Ecto neural progenitor cell (in vitro differentiated cells): ENCODE results near the gene BIN1.

Experiments
- DNase-seq: peaks from one replicate; pipeline ENCODE4 v3.0.0-alpha.2; 2018; ENCODE audit warnings: low spot score

Gene BIN1

GRCh38 chr2:127024769-127025358, 82.1 kb downstream of the BIN1 start:
- DNase-seq = peak; percentile 82

- DNase-seq = peak; percentile 21
These were observed 83.5 kb downstream of the BIN1 start for GRCh38 chr2:127023504-127023903.

DNA sequence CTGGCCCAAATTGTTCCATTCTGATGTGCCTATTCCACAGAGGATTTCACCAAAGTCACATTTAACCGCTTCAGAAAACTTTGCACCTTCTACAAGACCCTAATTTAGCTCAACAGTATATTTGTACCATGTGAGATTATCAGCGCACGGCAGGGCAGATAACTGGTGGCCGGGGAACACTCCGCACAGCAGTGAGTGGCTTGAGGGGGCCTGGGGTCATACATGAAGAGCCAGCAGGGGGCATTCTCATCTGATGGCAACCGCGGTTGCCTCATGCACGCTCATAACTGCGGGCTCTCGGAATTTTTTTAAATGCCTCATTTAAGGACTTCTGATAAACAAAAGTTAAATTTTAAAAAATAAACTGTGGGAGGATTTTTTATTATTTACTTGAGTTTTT, 84.1 kb downstream of the BIN1 start:
- peak; percentile 28 for DNase-seq

DNA sequence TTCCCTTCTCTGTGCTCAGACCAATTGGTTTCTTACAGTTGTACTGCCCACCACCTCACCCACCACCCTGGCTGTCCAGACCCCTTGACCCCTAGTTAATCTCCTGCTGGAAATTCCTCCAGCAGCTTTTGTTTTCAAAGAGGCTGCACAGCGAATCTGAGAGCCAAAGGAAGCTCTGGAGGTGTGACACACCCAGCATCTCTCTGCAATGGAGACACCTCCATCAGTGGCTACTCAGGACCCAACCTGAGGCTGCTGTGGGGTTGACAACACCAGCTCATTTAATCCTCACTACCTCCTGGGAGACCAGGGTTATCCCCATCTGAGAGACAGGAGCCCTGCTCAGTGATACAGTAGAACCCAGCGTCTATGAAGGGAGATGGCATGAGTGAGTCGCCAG, 86.4 kb downstream of the BIN1 start:
- peak; percentile 44 for DNase-seq

DNA sequence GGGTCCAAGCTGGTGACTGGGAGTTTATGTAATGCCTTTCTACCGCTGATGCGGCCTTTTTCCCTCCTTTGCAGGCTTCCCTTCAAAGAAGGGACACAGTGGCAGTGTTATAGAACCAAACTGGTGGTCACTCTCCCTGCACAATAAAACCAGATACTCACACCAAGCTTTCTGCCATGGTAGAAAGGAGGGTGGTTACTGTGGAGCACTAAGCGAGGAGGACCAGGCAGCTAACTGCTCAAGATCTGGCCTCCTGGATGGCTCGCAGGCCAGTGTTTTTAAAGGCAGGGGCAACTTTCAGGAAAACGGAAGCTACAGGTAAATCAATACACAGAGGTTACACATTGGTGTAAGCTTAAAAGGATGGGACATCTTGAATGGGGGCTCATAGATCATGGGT, 89.4 kb downstream of the BIN1 start:
- DNase-seq = no peak

DNA sequence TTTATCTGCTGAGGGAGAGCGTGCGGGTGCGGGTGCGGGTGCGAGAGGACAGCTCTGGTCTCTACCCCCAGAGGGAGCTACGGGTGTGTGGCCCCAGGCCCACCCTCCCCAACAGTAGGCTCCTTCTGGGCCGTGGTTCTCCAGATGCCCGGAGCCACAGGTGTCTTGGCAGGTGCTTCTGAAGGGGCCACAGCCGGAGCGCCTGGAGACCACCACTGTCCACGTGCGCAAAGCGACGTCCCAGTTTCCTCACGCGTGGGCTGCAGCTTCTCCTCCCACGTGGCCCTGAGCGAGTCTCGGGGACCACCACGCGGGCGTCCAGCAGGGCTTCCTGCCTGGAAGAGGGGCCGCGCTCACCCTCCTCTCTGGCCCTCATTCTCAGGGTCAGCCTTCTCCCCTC, 90.6 kb downstream of the BIN1 start:
- DNase-seq = no peak

DNA sequence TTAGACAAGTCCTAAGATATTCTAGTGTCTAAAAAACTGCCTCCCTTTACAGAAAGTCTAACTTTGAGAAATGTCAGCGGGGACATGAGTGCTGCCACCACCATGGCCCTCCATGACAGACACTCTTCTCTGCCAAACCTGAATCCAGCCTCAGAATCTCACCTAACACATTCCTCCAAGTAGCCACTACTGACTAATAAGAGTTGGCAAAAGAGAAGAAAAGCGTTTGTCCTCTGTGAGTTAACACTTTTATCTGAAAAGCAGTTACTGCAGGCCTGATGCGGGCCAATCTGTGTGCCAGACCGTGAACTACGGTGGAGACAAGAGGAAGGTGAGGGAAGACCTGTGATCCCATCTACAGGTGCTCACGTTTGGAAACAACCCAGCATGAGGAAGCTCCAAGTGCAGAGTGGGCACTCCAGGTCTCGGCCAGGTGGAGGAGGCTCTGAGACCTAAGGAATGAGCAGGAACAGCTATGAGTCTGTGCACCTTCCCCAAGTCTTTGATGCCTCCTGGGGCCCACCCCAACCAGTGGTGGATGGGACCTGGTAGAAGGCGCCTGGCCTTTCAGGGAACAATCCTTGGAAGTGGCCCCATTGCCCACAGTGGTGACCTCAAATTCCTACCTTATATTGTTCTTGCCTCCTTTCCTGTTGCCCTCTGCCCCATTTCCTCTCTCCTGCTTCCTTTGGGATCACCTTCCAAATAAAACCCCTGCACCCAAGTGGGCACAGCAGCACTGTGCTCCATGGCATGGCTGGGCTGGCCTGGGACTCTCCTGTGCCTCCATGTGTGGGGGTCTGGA, 91.6 kb downstream of the BIN1 start:
- no peak for DNase-seq

DNA sequence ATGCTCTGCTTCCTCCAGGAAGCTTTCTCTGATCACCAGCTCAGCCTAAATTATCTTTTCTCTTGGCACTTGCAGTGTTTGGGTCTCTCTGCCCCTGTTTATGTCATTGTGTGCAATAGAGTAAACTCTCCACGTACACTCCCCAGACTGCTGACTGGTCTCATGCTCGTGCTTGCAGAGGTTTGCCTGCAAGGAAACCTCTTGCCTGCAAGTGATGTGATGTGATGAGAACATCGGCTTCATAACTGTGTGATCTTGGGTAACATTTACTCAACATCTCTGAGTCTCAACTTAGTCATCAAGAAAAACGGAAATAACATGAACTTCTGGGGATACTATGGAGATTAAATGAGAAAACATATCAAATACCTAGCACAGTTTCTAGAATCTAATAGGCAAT, 92.3 kb downstream of the BIN1 start:
- no peak for DNase-seq

- DNase-seq = no peak
These were observed 92.7 kb downstream of the BIN1 start for GRCh38 chr2:127014224-127014623.

DNA sequence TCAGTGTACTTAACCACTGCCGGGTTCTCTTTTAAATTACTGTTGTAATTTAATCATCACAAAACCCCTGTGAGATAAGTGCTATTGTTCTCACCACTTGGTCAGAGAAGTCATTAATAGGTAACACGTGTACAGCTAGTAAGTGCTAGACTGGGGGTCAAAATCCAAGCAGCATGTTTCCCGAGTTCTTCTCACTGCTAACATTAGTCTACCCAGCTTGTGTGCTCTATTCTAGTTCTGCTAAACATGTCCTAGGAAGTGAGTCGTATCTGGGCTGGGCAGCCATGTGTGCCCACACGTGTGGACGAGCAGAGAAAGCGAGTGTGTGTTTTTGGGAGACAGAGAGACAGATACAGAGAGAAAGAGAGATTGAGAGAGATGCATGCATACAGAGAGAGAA, 94.1 kb downstream of the BIN1 start:
- no peak for DNase-seq

- no peak for DNase-seq
These were observed 94.7 kb downstream of the BIN1 start for GRCh38 chr2:127012215-127012614.

GRCh38 chr2:127011796-127012195, 95.2 kb downstream of the BIN1 start:
- DNase-seq = no peak

GRCh38 chr2:127011231-127011661, 95.7 kb downstream of the BIN1 start:
- no peak for DNase-seq

DNA sequence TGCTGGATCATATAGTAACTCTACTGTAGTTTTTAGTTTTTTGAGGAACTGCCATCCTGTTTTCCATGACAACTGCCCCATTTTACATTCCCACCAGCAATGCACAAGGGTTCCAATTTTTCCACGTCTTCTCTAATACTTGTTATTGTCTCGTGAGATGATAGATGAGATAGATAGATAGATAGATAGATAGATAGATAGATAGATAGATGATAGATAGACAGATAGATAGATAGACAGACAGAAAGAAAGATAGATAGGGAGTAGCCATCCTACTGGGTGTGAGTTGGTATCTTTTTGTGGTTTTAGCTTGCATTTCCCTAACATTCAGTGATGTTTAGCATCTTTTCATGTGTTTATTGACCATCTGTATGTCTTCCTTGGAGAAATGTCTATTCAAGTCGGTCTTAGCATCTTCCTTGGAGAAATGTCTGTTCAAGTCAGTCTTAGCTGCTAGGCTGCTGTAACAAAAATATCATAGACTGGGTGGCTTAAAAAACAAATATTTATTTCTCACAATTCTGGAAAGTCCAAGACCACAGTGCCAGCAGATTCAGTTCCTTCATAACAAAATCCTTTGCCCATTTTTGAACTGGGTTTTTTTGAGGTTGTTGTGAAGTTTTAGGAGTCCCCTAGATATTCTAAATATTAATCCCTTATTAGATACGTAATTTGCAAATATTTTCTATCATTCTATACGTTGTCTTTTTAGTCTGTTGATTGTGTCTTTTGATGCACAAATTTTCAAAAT, 98.5 kb downstream of the BIN1 start:
- no peak for DNase-seq

DNA sequence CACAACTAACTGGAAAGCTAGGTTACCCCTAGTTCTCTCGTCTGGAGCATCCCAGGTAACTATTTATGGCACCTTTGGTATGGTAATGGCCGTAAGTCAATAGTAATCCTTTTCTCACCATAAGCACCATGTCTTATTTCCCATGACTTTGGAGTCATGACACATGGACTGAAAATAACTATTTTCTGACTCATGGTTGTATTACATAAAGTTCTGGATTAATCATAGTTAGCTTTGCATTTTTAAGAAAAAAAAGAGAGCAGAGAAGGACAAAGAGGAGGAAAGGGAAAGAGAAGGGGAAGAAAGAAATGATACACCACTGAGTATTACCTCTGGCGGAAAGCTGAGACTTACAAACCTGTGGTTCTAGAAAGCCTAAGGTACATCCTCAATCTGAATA, 99.3 kb downstream of the BIN1 start:
- no peak for DNase-seq

- no peak for DNase-seq
These were observed 100.0 kb downstream of the BIN1 start for GRCh38 chr2:127006962-127007361.

- no peak for DNase-seq
These were observed 101.9 kb downstream of the BIN1 start for GRCh38 chr2:127004893-127005600.

GRCh38 chr2:127003070-127003800, 103.7 kb downstream of the BIN1 start:
- DNase-seq = no peak

DNA sequence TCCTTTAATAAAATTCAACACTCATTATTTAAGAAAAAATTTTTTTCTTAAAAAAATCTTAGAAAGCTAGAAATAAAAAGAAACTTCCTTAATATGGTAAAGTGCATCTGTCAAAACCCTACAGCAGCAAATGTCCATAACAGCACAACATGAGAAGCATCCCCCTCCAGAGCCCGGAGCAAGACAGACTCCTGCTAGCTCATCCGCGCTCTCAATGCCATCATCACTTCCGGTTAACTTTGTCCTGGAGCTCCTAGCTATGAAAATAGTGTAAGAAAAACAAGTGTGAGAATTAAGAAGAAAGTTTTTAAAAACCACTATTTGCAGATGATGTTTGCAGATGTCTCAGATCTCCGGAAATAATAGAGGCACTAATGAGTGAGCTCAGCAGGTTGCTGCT, 105.2 kb downstream of the BIN1 start:
- DNase-seq = no peak

DNA sequence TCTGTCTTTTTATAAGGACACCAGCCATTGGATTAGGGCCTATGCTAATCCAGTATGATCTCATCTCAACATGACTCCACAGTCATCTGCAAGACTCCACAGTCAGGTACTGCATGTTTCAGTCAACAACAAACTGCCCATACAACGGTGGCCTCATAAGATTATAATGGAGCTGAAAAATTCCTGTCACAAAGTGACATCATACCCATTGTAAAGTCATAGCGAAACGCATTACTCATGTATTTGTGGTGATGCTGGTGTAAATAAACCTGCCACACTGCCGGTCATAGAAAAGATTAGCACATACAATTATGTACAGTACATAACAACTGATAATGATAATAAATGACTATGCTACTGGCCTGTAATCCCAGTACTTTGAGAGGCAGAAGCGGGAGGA, 106.0 kb downstream of the BIN1 start:
- DNase-seq = no peak

GRCh38 chr2:127000194-127000593, 106.8 kb downstream of the BIN1 start:
- DNase-seq = no peak
